Calu3 (cell line): ENCODE results near the gene HSPH1. TPM values are rescaled to one million over a fixed set of nuclear protein-coding genes. Genes with fewer than 3 reads are reported as not detected.

Experiments
- BruUV-seq: library from RNA; stranded (reverse); fragments of 400-500 nt; replicated peaks from 2 replicates; lab custom pipeline; 2021; lab: Mats Ljungman, UMichigan
- CTCF ChIA-PET: fragments of 300-600 bp; sonication (Branson Sonifier 250); formaldehyde crosslinking; loops from one replicate; lab custom pipeline; 2022; ENCODE audit warnings: antibody characterized with exemption; lab: Charles Lee
- DNase-seq: peaks from one replicate; pipeline ENCODE4 v3.0.0; 2022
- H3K27ac Mint-ChIP-seq: one replicate; pipeline ENCODE4 v1.8.0; 2022; ENCODE audit warnings: mixed read lengths; ENCODE audit not compliant: unreplicated experiment
- H3K27me3 Mint-ChIP-seq: one replicate; pipeline ENCODE4 v1.8.0; 2022; ENCODE audit warnings: mixed read lengths; ENCODE audit not compliant: unreplicated experiment
- H3K36me3 Mint-ChIP-seq: one replicate; pipeline ENCODE4 v1.8.0; 2022; ENCODE audit warnings: mild to moderate bottlenecking, moderate library complexity, mixed read lengths; ENCODE audit not compliant: insufficient read depth, unreplicated experiment
- H3K4me1 Mint-ChIP-seq: one replicate; pipeline ENCODE4 v1.8.0; 2022; ENCODE audit warnings: mild to moderate bottlenecking, low read depth, mixed read lengths; ENCODE audit not compliant: unreplicated experiment
- H3K4me3 Mint-ChIP-seq: one replicate; pipeline ENCODE4 v1.8.0; 2022; ENCODE audit warnings: mild to moderate bottlenecking, low read depth, moderate library complexity, mixed read lengths; ENCODE audit not compliant: unreplicated experiment
- H3K9me3 Mint-ChIP-seq: one replicate; pipeline ENCODE4 v1.8.0; 2022; ENCODE audit warnings: low read depth, mixed read lengths; ENCODE audit not compliant: unreplicated experiment
- intact Hi-C: fragments of 100-400 bp; cut with micrococcal nuclease; formaldehyde crosslinking; loops from one replicate; pipeline ENCODE4 v1.10.0; 2022; ENCODE audit not compliant: unreplicated experiment
- total RNA-seq: library from RNA; stranded (reverse); gene quantifications from 2 replicates; pipeline ENCODE4 v1.2.3, GENCODE V29; 2022
- TF ChIP-seq, protein P1 (sequence below): fragments of 200-600 bp; IDR thresholded peaks from one replicate; pipeline ENCODE4 v1.8.0; 2022; ENCODE audit warnings: antibody characterized with exemption; ENCODE audit not compliant: unreplicated experiment

Gene HSPH1
- total RNA-seq, 1 experiment from 2014 or later = 216 TPM

DNA sequence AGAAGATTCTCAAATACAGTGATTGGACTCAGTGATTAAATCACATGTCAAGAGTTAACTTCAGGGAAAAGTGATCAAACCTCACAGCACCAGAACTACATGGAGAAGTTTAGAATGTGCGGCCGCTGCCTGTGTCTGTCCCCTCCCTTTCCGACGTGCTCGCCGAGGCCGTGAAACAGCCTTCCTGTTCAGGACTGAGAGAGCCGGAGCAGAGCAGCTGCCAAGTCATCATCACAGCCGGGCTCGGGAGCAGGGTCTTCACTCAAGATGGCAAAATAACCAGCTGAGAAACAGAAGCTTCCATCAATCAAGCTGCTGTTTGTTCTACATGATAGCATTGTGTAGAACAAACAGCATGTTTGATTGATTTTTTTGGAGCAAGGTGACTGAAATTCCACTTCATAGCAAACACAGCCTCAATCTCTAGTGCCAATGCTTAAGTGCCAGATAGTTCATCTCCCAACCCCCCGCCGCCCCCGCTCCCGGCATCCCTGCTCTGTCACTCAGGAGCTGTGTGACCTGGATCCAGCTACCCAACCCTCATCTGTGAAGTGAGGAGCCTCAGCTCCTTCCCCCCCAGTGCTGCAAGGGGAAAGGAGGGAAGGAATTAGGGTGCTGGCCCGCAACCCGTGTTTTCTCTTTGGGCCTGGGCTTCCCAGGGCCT lies 70.6 kb downstream of the HSPH1 start:
- no peaks in the 10 kb centered on the region for H3K4me1 Mint-ChIP-seq
- no peak for DNase-seq
- H3K27me3 Mint-ChIP-seq = peaks cover 11% of the 10 kb centered on the region
- TF ChIP-seq, protein P1, sequence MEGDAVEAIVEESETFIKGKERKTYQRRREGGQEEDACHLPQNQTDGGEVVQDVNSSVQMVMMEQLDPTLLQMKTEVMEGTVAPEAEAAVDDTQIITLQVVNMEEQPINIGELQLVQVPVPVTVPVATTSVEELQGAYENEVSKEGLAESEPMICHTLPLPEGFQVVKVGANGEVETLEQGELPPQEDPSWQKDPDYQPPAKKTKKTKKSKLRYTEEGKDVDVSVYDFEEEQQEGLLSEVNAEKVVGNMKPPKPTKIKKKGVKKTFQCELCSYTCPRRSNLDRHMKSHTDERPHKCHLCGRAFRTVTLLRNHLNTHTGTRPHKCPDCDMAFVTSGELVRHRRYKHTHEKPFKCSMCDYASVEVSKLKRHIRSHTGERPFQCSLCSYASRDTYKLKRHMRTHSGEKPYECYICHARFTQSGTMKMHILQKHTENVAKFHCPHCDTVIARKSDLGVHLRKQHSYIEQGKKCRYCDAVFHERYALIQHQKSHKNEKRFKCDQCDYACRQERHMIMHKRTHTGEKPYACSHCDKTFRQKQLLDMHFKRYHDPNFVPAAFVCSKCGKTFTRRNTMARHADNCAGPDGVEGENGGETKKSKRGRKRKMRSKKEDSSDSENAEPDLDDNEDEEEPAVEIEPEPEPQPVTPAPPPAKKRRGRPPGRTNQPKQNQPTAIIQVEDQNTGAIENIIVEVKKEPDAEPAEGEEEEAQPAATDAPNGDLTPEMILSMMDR = no peak
- no TSS peak for BruUV-seq
- no peaks in the 10 kb centered on the region for H3K9me3 Mint-ChIP-seq
- H3K4me3 Mint-ChIP-seq = no peak overlapping the region
- no peak overlapping the region for H3K27ac Mint-ChIP-seq
- CTCF ChIA-PET = interaction anchor here (0.6 kb wide), 1 partner anchor 96 kb away, joined by 4 read pairs; no protein-coding TSS in a partner anchor
- no peaks in the 10 kb centered on the region for H3K36me3 Mint-ChIP-seq
- intact Hi-C loops = no loop called here

DNA sequence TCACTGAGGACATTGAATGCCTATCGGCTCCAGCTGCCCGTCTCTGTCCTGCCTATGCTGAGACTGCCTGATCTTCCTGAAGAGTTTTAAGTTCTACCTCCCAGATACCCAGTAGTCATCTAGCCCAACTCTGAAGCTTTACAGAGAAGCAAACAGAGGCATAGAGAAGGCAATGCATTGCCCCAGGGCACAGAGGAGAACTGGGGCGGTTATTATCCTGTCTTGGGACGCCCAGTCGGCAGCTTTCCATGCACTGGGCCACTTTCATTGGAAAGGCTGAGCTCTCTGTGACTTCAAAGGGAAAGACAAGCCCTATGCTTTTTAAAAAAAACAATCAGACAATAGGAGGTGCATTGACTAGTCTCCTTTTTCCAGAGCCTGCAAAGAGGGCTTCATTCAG lies 71.6 kb downstream of the HSPH1 start:
- Mint-ChIP-seq H3K27me3 (peaks cover 11% of the 10 kb centered on the region), H3K4me1 (no peaks in the 10 kb centered on the region), H3K4me3 (no peak overlapping the region), H3K9me3 (no peaks in the 10 kb centered on the region), H3K27ac (no peak overlapping the region), H3K36me3 (no peaks in the 10 kb centered on the region)
- BruUV-seq = no TSS peak
- intact Hi-C loops = no loop called here
- CTCF ChIA-PET = no interaction called here
- no peak for DNase-seq
- TF ChIP-seq, protein P1 = no peak

DNA sequence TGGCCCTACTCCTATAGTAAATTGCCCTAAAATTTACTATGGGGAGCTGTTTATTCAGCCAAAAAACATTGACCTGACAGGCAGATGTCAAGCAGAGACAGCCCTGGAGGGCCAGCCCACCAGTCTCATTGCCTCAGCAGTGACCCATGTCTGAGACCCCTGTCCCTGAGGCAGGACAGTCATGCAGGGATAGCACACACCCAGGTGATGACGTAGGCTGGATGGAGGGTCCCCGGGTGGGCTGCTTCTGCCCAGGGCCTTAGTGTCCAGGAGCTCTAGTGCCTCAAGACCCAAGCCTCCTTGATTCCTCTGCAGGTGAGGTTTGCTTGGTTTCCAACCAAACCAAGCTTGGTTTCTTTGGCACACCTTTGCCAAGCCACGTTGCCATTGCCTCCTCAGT lies 72.1 kb downstream of the HSPH1 start:
- CTCF ChIA-PET = no interaction called here
- Mint-ChIP-seq H3K27me3 (peaks cover 13% of the 10 kb centered on the region), H3K4me1 (no peaks in the 10 kb centered on the region)

DNA sequence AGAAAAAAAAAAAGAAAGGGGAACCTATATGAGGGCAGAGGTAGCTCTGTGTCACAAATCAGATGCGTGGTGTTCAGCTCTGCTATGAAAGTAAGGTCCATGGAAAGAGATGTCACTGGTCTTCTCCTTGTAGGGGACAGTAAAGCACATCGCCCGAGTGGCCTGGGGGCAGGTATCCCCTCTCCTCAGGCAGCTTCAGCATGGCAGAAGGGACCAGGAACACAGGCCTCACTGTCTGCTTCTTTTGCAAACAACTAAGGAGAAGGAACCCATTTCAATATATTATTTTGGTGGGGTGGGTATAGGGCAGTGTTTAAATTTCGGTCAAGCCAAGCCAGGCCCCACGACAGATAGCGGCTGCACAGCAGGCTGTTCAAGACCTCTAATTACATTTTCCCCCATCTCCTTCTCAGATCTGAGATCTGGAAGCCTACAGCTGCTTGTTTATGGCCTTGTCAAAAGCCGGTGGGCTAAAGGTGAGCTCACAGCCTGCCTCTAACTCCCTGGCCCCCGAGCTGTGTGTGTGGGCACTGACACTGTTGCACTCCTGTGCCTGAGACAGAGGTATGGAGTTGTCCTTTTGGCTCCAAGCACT lies 72.8 kb downstream of the HSPH1 start:
- Mint-ChIP-seq H3K27ac (no peak overlapping the region), H3K4me3 (no peak overlapping the region), H3K9me3 (no peaks in the 10 kb centered on the region), H3K4me1 (no peaks in the 10 kb centered on the region), H3K27me3 (peaks cover 20% of the 10 kb centered on the region), H3K36me3 (no peaks in the 10 kb centered on the region)
- BruUV-seq = no TSS peak
- TF ChIP-seq, protein P1 = no peak
- CTCF ChIA-PET = no interaction called here
- intact Hi-C loops = no loop called here
- DNase-seq = no peak

More for the DNA sequence above, 72.1 kb downstream of the HSPH1 start:
- Mint-ChIP-seq H3K4me3 (no peak overlapping the region), H3K27ac (no peak overlapping the region), H3K36me3 (no peaks in the 10 kb centered on the region), H3K9me3 (no peaks in the 10 kb centered on the region)
- no TSS peak for BruUV-seq
- DNase-seq = no peak
- intact Hi-C loops = no loop called here
- TF ChIP-seq, protein P1 = no peak

Other genes starting within 250 kb of the HSPH1 start
- not detected in 2 replicates for gene TEX26, start 229.2 kb downstream of the HSPH1 start, total RNA-seq
- gene B3GLCT, start 38.1 kb upstream of the HSPH1 start, total RNA-seq = 5.1 and 5.8 TPM in 2 replicates